Suprapubic skin (tissue), 4 donors: ENCODE measurements around the gene RERE.

Source experiments
- EP300 ChIP-seq: sonication (generic); formaldehyde crosslinking; IDR thresholded peaks from one replicate; pipeline ENCODE4 v1.6.1; 2017; ENCODE audit warnings: antibody characterized with exemption
- POLR2A ChIP-seq, 2 donors: fragments of 450-650 bp; IDR thresholded peaks; one replicate each; pipeline ENCODE4 v1.6.1; 2017; ENCODE audit warnings: antibody characterized with exemption in 2 of 2, mild to moderate bottlenecking in 2 of 2, moderate library complexity in 2 of 2
- POLR2AphosphoS5 ChIP-seq, 3 donors: sonication (generic); formaldehyde crosslinking; IDR thresholded peaks; one replicate each; pipeline ENCODE4 v1.6.1; 2017; ENCODE audit warnings: antibody characterized with exemption in 3 of 3
- TF ChIP-seq, protein P1 (sequence below), 2 donors: fragments of 200-600 bp in 1 of 2; fragments of 450-650 bp in 1 of 2; sonication (generic) in 1 of 2; IDR thresholded peaks; one replicate each; pipeline ENCODE4 v1.5.1; 2016 to 2019; ENCODE audit warnings: antibody characterized with exemption in 2 of 2, mild to moderate bottlenecking in 1 of 2, moderate library complexity in 1 of 2

DNA sequence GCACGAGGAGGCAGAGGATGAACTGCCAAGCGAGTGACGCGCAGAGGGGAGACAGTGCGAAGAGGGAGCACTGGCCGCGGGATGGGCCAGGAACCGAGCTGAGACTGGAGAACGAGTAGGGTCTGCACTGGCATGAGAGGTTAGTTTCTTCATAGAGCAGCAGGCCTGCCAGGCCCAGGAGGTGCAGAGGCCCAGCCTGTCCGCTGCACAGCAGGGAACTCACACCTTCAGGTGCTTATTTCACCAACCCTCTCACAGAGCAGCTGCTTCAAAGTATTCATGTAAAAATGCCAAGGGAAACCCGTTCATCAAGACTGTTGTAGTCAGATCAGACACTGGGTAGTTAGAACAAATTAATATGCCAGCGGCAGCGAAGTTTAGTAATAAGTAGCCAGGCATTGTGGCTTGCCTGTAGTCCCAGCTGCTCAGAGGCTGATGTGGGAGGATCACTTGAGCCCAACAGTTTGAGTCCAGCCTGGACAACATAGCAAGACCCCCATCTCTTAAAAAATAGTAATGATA lies 355.0 kb downstream of the RERE start:
- TF ChIP-seq, protein P1, sequence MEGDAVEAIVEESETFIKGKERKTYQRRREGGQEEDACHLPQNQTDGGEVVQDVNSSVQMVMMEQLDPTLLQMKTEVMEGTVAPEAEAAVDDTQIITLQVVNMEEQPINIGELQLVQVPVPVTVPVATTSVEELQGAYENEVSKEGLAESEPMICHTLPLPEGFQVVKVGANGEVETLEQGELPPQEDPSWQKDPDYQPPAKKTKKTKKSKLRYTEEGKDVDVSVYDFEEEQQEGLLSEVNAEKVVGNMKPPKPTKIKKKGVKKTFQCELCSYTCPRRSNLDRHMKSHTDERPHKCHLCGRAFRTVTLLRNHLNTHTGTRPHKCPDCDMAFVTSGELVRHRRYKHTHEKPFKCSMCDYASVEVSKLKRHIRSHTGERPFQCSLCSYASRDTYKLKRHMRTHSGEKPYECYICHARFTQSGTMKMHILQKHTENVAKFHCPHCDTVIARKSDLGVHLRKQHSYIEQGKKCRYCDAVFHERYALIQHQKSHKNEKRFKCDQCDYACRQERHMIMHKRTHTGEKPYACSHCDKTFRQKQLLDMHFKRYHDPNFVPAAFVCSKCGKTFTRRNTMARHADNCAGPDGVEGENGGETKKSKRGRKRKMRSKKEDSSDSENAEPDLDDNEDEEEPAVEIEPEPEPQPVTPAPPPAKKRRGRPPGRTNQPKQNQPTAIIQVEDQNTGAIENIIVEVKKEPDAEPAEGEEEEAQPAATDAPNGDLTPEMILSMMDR (IDR thresholded peaks at IDR 0.05), result no peak
- no peak for TF ChIP-seq POLR2A (IDR thresholded peaks at IDR 0.05)
- TF ChIP-seq POLR2AphosphoS5 (IDR thresholded peaks at IDR 0.05), result no peak
- no peak for TF ChIP-seq EP300
